ENCODE data around the gene HS2ST1.
A peak's percentile ranks its signal among the peaks of the same experiment; 100 is the strongest.
"Not testable (repeated sequence)": the region's sequence is repeated elsewhere in the genome, so short reads cannot be mapped to it uniquely, and the experiment has no call there.

Gene HS2ST1

GRCh38 chr1:87028576-87028975, 114.1 kb downstream of the HS2ST1 start:
- DNase-seq = no peak

GRCh38 chr1:87030740-87031690, 116.6 kb downstream of the HS2ST1 start:
- DNase-seq = no peak

- DNase-seq = no peak
Observed at GRCh38 chr1:87034351-87034750, 119.9 kb downstream of the HS2ST1 start.

- no peak for DNase-seq
Observed at GRCh38 chr1:87039096-87039495, 124.7 kb downstream of the HS2ST1 start.

GRCh38 chr1:87042111-87042811, 127.8 kb downstream of the HS2ST1 start:
- no peak for DNase-seq

GRCh38 chr1:87044424-87044823, 130.0 kb downstream of the HS2ST1 start:
- DNase-seq = no peak

- DNase-seq = peak; percentile 62
Observed at GRCh38 chr1:87044840-87045239, 130.4 kb downstream of the HS2ST1 start.

GRCh38 chr1:87045761-87046304, 131.4 kb downstream of the HS2ST1 start:
- DNase-seq = peak; percentile 57

- no peak for DNase-seq
Observed at GRCh38 chr1:87046951-87047350, 132.5 kb downstream of the HS2ST1 start.

GRCh38 chr1:87048237-87048636, 133.8 kb downstream of the HS2ST1 start:
- no peak for DNase-seq

GRCh38 chr1:87051965-87052364, 137.5 kb downstream of the HS2ST1 start:
- DNase-seq = no peak

GRCh38 chr1:87052400-87052799, 138.0 kb downstream of the HS2ST1 start:
- no peak for DNase-seq

- no peak for DNase-seq
Observed at GRCh38 chr1:87052961-87053360, 138.5 kb downstream of the HS2ST1 start.

- DNase-seq = no peak
Observed at GRCh38 chr1:87053446-87053845, 139.0 kb downstream of the HS2ST1 start.

GRCh38 chr1:87056974-87057373, 142.5 kb downstream of the HS2ST1 start:
- no peak for DNase-seq

GRCh38 chr1:87058343-87058649, 143.9 kb downstream of the HS2ST1 start:
- DNase-seq = no peak

GRCh38 chr1:87061742-87062156, 147.3 kb downstream of the HS2ST1 start:
- DNase-seq = no peak

GRCh38 chr1:87062687-87063086, 148.3 kb downstream of the HS2ST1 start:
- no peak for DNase-seq

GRCh38 chr1:87064309-87064708, 149.9 kb downstream of the HS2ST1 start:
- DNase-seq = no peak

- no peak for DNase-seq
Observed at GRCh38 chr1:87064986-87065385, 150.6 kb downstream of the HS2ST1 start.

GRCh38 chr1:87066708-87067107, 152.3 kb downstream of the HS2ST1 start:
- not testable (repeated sequence) for DNase-seq

GRCh38 chr1:87072411-87072810, 158.0 kb downstream of the HS2ST1 start:
- no peak for DNase-seq

- DNase-seq = no peak
Observed at GRCh38 chr1:87072904-87073303, 158.5 kb downstream of the HS2ST1 start.

Measured in CD4-positive, alpha-beta T cell treated with Interleukin-10 for 1 hour (primary cell).